NCI-H146 (cell line): ENCODE data around the gene TAF7L.

ENCODE experiments used
- DNase-seq: peaks from one replicate; lab custom pipeline; 2025; lab: John Stamatoyannopoulos, UW

The TAF7L gene

DNA sequence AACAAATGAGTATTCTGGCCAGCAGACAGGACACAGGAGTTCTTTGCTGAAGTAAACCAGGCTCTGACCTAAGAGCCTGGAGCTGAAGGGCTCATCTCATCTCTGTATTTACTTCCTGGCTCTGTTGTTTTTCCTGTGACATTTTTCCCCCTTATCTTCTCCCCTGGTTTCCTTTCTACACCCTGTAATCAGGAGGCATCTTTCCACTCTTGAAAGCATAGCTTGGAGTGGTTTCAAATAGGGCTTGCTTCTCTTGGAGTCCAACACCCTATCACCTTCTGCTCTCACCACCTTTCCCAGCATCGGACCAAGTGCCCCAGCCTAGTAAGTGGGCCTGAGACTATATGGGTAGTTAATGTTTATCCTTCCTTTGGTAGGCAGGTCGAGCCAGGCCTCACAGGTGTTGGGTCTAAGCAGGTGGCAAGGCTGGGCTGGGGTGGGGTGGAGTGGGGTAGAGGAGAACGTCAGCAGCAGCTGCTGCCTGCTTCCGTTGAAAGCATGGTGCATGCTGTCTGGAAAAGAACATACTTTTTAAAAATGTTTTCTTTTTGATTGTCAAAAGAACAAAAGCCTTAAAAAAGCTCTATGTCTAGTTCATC lies 70.4 kb downstream of the TAF7L start:
- DNase-seq: peak; percentile 80

DNA sequence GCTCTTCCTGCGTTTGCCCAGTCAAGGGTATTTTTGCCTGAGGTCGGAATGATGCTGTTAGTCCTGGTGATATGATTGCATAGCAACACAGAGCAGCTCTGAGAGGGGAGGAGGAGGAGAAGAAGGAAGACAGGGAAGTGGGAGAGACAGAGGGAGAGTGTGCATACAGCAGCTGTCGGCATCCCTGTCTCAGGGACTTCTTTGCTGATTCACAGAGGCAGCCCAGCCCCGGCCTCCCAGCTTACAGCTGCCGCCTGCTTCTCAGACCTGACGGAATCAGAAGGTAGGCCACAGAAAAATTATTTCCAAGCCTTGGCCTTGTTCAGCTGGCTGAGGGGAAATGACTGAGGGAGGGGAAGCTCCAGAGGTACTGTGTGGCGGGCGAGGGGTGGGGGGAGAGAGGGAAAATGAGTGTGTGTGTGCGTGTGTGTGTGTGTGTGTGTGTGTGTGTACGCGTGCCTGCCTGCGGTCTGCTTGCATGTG lies 71.2 kb downstream of the TAF7L start:
- peak; percentile 60 for DNase-seq

DNA sequence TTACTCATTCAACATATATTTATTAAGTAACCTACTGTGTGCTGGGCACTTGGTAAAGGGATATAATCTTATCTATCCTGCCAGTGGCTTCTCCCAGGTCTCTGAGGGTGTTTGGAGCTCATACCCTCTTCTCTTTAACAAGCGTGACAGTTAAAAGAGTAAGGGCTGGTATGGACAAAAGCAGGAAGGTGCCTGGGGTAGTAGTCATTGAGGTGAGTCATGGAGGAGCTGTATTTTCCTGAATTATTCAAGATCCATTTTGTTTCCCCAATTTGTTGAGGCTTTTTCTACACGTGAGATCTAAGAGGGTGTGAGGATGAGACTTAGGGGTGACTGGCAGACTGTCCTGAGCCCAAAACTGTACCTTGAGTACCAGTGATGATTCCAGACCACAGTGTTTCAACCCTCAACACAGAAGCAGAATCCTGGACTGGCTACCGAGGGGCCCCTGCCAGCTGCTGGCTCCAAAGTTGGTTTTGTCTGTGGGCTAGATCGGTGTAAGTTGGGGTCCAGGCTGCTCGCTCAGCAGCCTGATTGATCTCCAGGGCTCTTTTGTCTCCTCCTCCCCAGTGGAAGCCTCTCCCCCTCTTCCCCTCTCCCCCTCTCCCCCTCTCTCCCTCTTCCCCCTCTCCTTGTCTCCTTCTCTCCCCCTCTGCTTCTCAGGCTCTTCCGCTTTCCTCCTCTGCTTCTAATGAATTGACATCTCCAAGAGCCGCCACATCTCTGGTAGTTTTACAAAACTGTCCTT lies 71.8 kb downstream of the TAF7L start, which contains the start of gene DRP2:
DRP2 (plus strand) TSS at position 671 of the 748 bp plus-strand sequence. CDS start 11,862 bp downstream, outside the sequence.
- DNase-seq: no peak
